NCI-H510A treated with DMSO at 0.1 percent for 48 hours (cell line): ENCODE data around the gene DHRS13.
A peak's percentile ranks its signal among the peaks of the same experiment; 100 is the strongest.
"Not testable (repeated sequence)": the region's sequence is repeated elsewhere in the genome, so short reads cannot be mapped to it uniquely, and the experiment has no call there.

ENCODE experiments used
- DNase-seq: peaks from one replicate; lab custom pipeline; 2025; lab: John Stamatoyannopoulos, UW

DHRS13 gene

GRCh38 chr17:28882154-28882895 is 20.6 kb downstream of the DHRS13 start:
- DNase-seq: no peak

GRCh38 chr17:28881533-28882056 is 21.3 kb downstream of the DHRS13 start:
- no peak for DNase-seq

GRCh38 chr17:28880572-28880945 is 22.3 kb downstream of the DHRS13 start:
- no peak for DNase-seq

GRCh38 chr17:28879886-28880571 is 22.9 kb downstream of the DHRS13 start:
- no peak for DNase-seq

- peak; percentile 81 for DNase-seq
These were observed 23.9 kb downstream of the DHRS13 start for GRCh38 chr17:28878981-28879380.

- DNase-seq: no peak
These were observed 24.5 kb downstream of the DHRS13 start for GRCh38 chr17:28878158-28878910.

GRCh38 chr17:28877150-28877711 is 25.6 kb downstream of the DHRS13 start:
- DNase-seq: not testable (repeated sequence)

- DNase-seq: no peak
These were observed 26.9 kb downstream of the DHRS13 start for GRCh38 chr17:28875848-28876550.

- DNase-seq: no peak
These were observed 28.1 kb downstream of the DHRS13 start for GRCh38 chr17:28874750-28875149.

GRCh38 chr17:28873839-28874238 is 29.0 kb downstream of the DHRS13 start:
- no peak for DNase-seq

GRCh38 chr17:28871056-28871579 is 31.8 kb downstream of the DHRS13 start:
- DNase-seq: no peak

GRCh38 chr17:28867276-28867675 is 35.6 kb downstream of the DHRS13 start:
- DNase-seq: no peak

GRCh38 chr17:28865946-28866752 is 36.7 kb downstream of the DHRS13 start:
- DNase-seq: no peak

- DNase-seq: no peak
These were observed 37.7 kb downstream of the DHRS13 start for GRCh38 chr17:28864991-28865849.

- DNase-seq: no peak
These were observed 38.9 kb downstream of the DHRS13 start for GRCh38 chr17:28863953-28864352.

- no peak for DNase-seq
These were observed 40.3 kb downstream of the DHRS13 start for GRCh38 chr17:28862561-28862960.

GRCh38 chr17:28861393-28862203 is 41.3 kb downstream of the DHRS13 start:
- DNase-seq: no peak

GRCh38 chr17:28860363-28860808 is 42.5 kb downstream of the DHRS13 start:
- no peak for DNase-seq
